ENCODE results near the gene TBC1D30.

GRCh38 chr12:64793610-64794009 lies 30.8 kb upstream of the TBC1D30 start:
- TF ChIP-seq, protein P1, sequence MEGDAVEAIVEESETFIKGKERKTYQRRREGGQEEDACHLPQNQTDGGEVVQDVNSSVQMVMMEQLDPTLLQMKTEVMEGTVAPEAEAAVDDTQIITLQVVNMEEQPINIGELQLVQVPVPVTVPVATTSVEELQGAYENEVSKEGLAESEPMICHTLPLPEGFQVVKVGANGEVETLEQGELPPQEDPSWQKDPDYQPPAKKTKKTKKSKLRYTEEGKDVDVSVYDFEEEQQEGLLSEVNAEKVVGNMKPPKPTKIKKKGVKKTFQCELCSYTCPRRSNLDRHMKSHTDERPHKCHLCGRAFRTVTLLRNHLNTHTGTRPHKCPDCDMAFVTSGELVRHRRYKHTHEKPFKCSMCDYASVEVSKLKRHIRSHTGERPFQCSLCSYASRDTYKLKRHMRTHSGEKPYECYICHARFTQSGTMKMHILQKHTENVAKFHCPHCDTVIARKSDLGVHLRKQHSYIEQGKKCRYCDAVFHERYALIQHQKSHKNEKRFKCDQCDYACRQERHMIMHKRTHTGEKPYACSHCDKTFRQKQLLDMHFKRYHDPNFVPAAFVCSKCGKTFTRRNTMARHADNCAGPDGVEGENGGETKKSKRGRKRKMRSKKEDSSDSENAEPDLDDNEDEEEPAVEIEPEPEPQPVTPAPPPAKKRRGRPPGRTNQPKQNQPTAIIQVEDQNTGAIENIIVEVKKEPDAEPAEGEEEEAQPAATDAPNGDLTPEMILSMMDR (IDR thresholded peaks at IDR 0.05), result no peak
- TF ChIP-seq POLR2A (IDR thresholded peaks at IDR 0.05) (no peak), POLR2AphosphoS5 (IDR thresholded peaks at IDR 0.05) (no peak), EP300 (IDR thresholded peaks at IDR 0.05) (no peak)

Data from upper lobe of left lung (tissue), 4 donors.